LoVo (cell line): ENCODE data around the gene RASA3.

Source experiments
- DNase-seq: peaks from one replicate; pipeline ENCODE4 v3.0.0-alpha.2; 2016; ENCODE audit warnings: low spot score

RASA3 gene

DNA sequence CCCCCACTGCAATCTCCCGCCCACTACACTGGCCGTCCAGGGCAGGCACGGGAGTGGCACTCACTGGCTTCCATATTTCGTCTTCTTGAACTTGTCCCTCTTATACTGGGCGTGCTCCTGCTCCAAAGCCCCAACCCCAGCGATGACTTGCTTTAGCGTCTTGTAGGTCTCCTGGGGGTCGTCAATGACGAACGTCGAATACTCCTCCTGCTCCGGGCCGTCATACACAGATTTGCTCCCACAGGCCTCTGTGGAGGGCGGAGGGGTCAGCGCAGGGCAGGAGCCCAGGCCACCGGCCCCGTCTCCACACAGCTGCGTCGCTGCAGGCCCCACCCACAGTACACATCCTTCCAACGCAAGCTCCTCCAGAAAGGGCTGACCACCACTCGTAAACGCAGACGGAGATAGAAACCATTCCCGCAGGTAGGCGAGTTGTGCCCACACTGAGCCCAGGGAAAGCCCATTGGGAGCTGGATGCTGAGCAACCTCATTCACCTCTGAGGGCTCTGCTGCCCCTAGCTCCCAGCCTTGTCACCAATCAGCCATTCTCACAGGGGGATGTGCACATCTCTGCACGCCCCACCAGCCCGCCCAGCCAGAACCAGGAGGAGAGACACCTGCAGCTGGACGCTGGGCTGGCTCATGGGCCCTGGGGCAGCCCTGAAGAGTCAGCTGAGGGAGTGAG is 150.7 kb downstream of the RASA3 start:
- no peak for DNase-seq

DNA sequence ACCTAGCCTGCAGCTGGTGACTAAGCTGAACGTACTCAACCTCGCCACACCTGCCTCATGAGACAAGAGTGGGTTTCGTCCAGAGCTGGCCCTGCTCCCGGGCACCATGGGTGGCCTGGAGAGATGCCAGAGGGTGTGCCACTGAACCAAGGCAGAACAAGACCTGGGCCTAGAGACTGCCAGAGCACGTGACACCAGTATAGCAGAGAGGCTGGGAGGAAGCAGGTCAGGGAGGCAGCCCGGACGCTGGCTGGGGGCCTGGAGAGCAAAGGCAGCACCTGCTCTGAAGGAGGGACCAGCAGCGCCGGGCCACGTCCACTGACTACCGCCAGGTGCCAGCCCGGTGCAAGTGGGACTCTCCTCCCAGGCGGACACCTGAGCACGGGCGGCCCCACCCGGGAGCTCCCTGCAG is 151.2 kb downstream of the RASA3 start:
- DNase-seq = peak; percentile 97

DNA sequence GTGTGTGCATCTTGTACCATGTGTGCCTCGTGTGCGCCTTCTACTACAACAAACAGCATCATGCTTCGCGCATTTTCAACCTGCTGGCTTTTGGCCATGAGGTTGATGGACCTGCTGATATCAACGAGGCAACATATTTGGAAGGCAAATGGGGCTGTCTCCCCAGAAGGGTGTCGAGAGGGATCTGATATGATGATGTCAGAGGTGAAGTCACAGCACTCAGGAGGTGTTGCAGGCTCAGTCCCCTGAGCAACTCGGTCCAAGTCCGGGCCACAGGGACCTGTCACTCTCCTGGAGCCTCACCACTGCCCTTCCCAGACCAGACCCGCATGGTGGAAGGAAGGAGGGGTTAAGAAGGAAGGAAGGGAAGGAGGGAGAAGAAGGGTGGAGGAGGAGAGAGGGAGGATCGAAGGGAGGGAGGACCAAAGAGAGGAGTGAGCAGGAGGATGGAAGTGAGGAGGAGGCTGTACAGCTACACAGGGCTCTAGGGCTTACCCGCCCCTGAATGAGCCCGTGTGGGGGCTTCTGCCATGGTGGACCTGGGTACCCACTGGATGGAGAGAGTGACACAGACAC is 151.8 kb downstream of the RASA3 start:
- DNase-seq = no peak

GRCh38 chr13:113979791-113980471 is 152.5 kb downstream of the RASA3 start:
- DNase-seq = no peak

- no peak for DNase-seq
Observed at GRCh38 chr13:113978741-113979481, 153.5 kb downstream of the RASA3 start.

DNA sequence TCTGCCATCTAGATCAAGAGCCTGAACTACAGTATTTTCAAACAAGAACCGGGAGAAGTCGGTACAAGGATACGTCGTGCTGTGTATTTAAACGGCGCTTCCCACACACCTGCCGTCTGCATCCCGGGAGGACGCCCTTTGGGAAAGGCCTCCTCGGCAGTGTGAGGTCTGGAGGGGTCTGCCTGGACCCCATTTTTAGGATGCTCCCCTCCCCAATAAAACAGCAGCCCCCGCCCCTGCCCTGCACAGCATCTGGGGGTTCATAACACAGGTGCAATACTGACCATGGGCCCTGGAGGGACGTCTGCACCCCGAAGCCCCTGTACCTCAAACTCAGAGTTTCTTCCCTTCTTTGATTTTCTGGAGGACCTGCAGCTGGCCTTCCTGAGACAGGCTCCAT is 154.4 kb downstream of the RASA3 start:
- DNase-seq = no peak

- DNase-seq = peak; percentile 40
Observed at GRCh38 chr13:113976711-113977684, 155.4 kb downstream of the RASA3 start.

DNA sequence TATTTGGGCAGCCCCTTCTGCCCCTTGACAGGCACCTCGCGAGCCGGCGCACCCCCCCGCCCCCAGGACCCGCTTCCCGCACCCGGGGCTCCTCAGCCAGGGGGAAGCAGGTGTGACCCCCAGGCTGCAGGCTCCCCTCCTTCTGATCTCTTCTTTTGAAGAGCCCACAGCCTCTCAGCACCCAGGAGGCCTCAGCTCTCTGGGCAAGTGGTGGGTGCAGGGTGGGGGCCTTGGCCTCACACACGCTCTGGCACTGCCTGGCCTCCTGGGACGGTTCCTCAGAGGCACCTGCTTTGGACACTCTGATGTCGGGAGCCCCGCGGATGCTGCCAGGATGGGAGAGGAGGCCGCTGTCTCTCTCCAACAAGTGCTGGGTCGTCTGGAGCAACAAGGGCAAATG is 157.0 kb downstream of the RASA3 start:
- DNase-seq = no peak

DNA sequence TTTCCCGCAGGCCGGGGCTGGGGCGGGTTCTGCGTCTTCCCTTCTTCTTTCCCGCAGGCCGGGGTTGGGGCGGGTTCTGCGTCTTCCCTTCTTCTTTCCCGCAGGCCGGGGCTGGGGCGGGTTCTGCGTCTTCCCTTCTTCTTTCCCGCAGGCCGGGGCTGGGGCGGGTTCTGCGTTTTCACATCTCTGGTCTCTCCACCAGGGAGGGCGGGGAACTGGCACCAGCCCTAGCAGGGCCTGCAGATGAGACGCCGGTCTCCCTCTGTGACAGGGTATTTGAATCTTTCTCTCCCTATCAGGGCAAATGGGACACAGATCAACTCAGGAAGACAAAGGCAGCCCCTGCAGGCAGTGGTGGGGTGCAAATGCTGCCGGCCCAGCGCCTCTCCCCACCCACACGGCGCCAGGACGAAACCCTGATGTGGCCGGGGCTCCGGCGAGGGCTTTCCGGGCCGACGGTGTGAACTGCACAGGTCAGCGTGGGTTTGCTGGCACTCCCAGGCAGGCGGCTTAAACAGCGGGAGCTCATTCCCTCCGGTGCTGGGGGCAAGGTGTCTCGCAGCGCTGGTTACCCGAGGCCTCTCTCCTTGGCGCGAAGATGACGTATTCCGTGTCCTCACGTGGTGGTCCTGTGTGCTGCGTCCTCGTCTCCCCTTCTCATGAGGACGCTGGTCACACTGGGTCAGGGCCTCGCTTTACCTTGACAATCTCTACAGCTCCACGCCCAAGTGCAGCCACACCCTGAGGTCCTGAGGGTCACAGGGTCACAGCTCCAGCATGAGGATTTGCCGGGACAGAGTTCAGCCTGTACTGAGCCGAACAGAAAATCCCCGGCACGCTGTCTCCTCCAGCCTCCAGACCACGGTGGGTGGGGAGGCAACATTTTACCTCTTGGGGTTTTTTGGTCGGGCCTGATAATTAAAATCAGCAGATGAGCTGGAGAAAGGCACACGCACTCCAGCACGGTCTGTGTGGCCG is 157.8 kb downstream of the RASA3 start:
- DNase-seq = no peak

DNA sequence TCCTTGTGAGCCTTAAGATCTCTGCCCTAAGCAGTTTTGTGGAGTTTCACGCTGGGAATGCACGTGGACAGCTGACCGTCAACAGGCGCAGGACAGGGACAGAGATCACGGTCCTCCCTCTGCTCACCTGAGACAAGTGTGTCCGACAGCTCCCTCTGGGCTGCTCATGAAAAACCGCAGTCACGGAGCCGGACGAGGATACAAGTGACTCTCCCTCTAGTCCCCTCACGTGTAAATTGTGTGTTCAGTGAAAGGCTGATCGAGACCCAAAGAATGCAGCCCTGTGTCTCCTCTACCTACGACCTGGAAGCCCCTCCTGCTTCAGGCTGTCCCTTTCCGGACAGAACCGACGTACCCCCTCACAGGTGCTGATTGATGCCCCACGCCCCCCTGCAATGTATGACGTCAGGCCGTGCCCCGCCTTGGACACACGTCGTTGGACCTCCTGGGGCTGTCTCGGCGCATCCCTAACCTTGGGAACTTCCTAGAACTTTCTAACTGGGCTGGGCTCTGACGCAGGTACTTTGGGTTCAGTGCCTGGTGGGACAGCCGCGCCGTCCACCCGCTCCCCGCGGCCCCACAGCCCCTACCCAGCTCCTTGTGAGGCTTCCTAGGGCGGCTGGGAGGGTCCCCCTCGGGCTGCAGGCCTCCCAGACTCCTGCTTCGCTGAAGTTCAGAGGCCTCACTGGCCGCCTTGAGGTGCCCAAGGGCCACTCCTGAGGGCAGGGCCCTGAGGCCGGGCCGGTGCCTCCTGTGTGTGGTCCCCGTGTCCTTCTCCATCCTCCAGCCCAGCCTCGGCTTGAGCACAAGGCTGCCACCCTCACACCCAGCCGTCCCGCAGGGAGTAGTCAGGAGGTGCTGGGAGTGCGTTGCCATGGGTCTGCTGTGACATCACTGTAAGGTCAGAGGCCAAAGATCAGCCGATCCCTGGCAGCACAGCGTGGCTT is 158.9 kb downstream of the RASA3 start, which contains the start of gene C13orf46:
C13orf46 (minus strand) TSS at position 859 of the 947 bp plus-strand sequence; CDS start at position 780, 79 bp downstream.
- no peak for DNase-seq

GRCh38 chr13:113972451-113973217 is 159.8 kb downstream of the RASA3 start:
- no peak for DNase-seq

- DNase-seq = no peak
Observed at GRCh38 chr13:113971471-113972231, 160.8 kb downstream of the RASA3 start.

DNA sequence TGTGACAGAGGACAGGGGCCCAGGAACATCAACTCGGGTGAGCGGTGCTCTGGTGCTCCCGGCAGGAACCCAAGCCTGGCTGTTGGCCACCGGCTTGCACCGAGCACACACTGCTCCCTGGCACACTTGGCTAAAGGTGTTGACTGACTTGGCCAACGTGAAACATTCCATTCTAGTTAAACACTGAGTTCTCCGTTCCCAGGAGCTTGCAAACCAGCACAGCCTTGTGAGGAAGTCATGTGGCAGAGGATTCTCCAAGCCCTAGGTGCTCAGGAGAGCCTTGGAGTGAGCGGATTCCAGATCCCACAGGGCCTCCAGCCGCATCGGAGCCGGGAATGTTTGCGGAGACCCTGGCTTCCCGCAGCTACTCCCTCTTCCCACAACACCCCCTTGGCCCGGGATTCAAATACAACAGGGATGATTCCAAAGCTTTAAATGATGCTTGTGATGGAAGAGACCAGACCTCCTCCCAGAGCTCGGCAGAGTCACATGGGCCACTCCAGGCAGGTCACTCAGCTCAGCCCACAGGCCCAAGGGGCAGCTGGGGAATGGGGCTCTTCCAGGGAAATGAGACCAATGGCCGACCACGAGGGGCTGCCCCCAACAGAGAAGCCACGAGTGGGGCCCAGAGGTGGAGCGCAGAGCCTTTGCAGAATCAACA is 161.5 kb downstream of the RASA3 start:
- peak; percentile 30 for DNase-seq

- no peak for DNase-seq
Observed at GRCh38 chr13:113969973-113970611, 162.3 kb downstream of the RASA3 start.

- DNase-seq = no peak
Observed at GRCh38 chr13:113969311-113969972, 163.0 kb downstream of the RASA3 start.
